GM12878 (cell line): ENCODE results near the gene JAG1. TPM values are rescaled to one million over a fixed set of nuclear protein-coding genes. Genes with fewer than 3 reads are reported as not detected.

Experiments used
- ATAC-seq: fragments of 200-7000 bp; cut with Tn5 transposase; 3 replicates; pipeline ENCODE4 v1.9.1; 2020; ENCODE audit warnings: mild to moderate bottlenecking, moderate library complexity
- BruUV-seq: library from RNA; stranded (reverse); fragments of 400-500 nt; replicated peaks from 2 replicates; lab custom pipeline; 2021; lab: Mats Ljungman, UMichigan
- CTCF ChIA-PET: fragments of 300-600 bp; sonication (Branson Sonifier 250); formaldehyde crosslinking; extraction: SDS; loops from one replicate; lab custom pipeline; 2021; ENCODE audit warnings: inconsistent platforms; lab: Yijun Ruan, JAX
- POLR2A ChIA-PET: fragments of 350-600 bp; formaldehyde crosslinking; extraction: SDS; loops from one replicate; lab custom pipeline; 2021; ENCODE audit warnings: inconsistent platforms; lab: Charles Lee
- RAD21 ChIA-PET: fragments of 300-600 bp; sonication (Branson Sonifier 250); formaldehyde crosslinking; loops from one replicate; lab custom pipeline; 2023; ENCODE audit warnings: antibody characterized with exemption; ENCODE audit not compliant: unreplicated experiment; lab: Charles Lee
- SMC1A ChIA-PET: fragments of 300-600 bp; sonication (Branson Sonifier 250); formaldehyde crosslinking; loops from one replicate; lab custom pipeline; 2023; ENCODE audit not compliant: unreplicated experiment, uncharacterized antibody; lab: Charles Lee
- DNase-seq: peaks from one replicate; pipeline ENCODE4 v3.0.0-alpha.2; 2011; ENCODE audit warnings: low read depth, low spot score
- FAIRE-seq: peaks from 3 replicates; lab custom pipeline; 2011; peaks lifted over from hg19 to GRCh38; lab: Jason Lieb, UNC
- H2AFZ ChIP-seq: 2 replicates; pipeline ENCODE4 v1.6.0; 2011; ENCODE audit warnings: low read depth, low read length, control low read depth; ENCODE audit not compliant: control insufficient read depth
- H3K27ac ChIP-seq: 2 replicates; pipeline ENCODE4 v1.5.1; 2011; ENCODE audit warnings: control low read depth; ENCODE audit not compliant: control insufficient read depth, insufficient read depth
- H3K27me3 ChIP-seq, 2 experiments: replicated peaks in 1 of 2; 2 replicates each; pipeline versions ENCODE4 v1.6.0 to v1.6.1; 2011; ENCODE audit warnings: low read length in 1 of 2; ENCODE audit not compliant: control insufficient read depth in 2 of 2, insufficient read depth in 2 of 2
- H3K36me3 ChIP-seq, 2 experiments: 2 replicates each; pipeline ENCODE4 v1.5.1; 2011; ENCODE audit warnings: low read length in 1 of 2; ENCODE audit not compliant: control insufficient read depth in 2 of 2, insufficient read depth in 2 of 2
- H3K4me1 ChIP-seq: 2 replicates; pipeline ENCODE4 v1.6.1; 2011; ENCODE audit warnings: mild to moderate bottlenecking, low read length, moderate library complexity, mixed read lengths; ENCODE audit not compliant: control insufficient read depth, insufficient read depth
- H3K4me2 ChIP-seq: 2 replicates; pipeline ENCODE4 v1.6.0; 2011; ENCODE audit warnings: control low read depth; ENCODE audit not compliant: control insufficient read depth, insufficient read depth
- H3K4me3 ChIP-seq: fragments of 200-600 bp; sonication (generic); 2 replicates; pipeline ENCODE4 v1.5.1; 2016
- H3K79me2 ChIP-seq: 2 replicates; pipeline ENCODE4 v1.6.0; 2011; ENCODE audit warnings: low read length; ENCODE audit not compliant: control insufficient read depth, insufficient read depth
- H3K9ac ChIP-seq: 2 replicates; pipeline ENCODE4 v1.8.0; 2011; ENCODE audit warnings: low read length, control low read depth, mixed read lengths; ENCODE audit not compliant: control insufficient read depth, insufficient read depth
- H3K9me3 ChIP-seq: replicated peaks from 3 replicates; pipeline ENCODE4 v1.5.1; 2011; ENCODE audit warnings: mild to moderate bottlenecking, low read length; ENCODE audit not compliant: control insufficient read depth, insufficient read depth
- H4K20me1 ChIP-seq: 2 replicates; pipeline ENCODE4 v1.6.0; 2011; ENCODE audit not compliant: control insufficient read depth, insufficient read depth
- CBX3 ChIP-seq: fragments of 200-600 bp; sonication (generic); IDR thresholded peaks from 2 replicates; pipeline ENCODE4 v1.6.1; 2016; ENCODE audit warnings: low read depth, borderline replicate concordance
- ESRRA ChIP-seq: IDR thresholded peaks from 2 replicates; pipeline ENCODE4 v1.6.1; 2012; ENCODE audit warnings: mild to moderate bottlenecking, low read length, improper control_type of control experiment
- HDAC6 ChIP-seq: fragments of 200-600 bp; sonication (generic); IDR thresholded peaks from one replicate; pipeline ENCODE4 v1.8.0; 2017; ENCODE audit warnings: antibody characterized with exemption; ENCODE audit not compliant: unreplicated experiment
- MYB ChIP-seq: fragments of 150-350 bp; IDR thresholded peaks from 2 replicates; pipeline ENCODE4 v1.6.1; 2014; ENCODE audit warnings: mild to moderate bottlenecking, low read depth, low read length, borderline replicate concordance
- PAX5 ChIP-seq: IDR thresholded peaks from 2 replicates; pipeline ENCODE4 v1.6.1; 2011; ENCODE audit warnings: low read depth, low read length, borderline replicate concordance
- RFX5 ChIP-seq: IDR thresholded peaks from 2 replicates; pipeline ENCODE4 v1.6.1; 2011; ENCODE audit warnings: low read depth, low read length, improper control_type of control experiment
- SMARCA5 ChIP-seq: fragments of 450-650 bp; IDR thresholded peaks from 2 replicates; pipeline ENCODE4 v1.6.1; 2017; ENCODE audit warnings: mild to moderate bottlenecking
- ZNF24 ChIP-seq: fragments of 450-650 bp; IDR thresholded peaks from 2 replicates; pipeline ENCODE4 v1.6.1; 2017; ENCODE audit warnings: antibody characterized with exemption, mild to moderate bottlenecking
- ZNF622 ChIP-seq: fragments of 450-650 bp; IDR thresholded peaks from 2 replicates; pipeline ENCODE4 v1.6.1; 2017; ENCODE audit warnings: mild to moderate bottlenecking, inconsistent platforms
- WGBS: methylation state at CpG from one replicate; pipeline ENCODE4 v1.1.6; 2016; ENCODE audit warnings: low lambda C conversion rate; ENCODE audit not compliant: insufficient replicate concordance, insufficient coverage; ENCODE audit errors: missing lambda C conversion rate; 5-methylcytosine and 5-hydroxymethylcytosine counted together
- in situ Hi-C: fragments of 300-500 bp; cut with MboI; formaldehyde crosslinking; loops from 9 replicates; pipeline ENCODE4 v1.14.3; 2018; ENCODE audit warnings: mixed read lengths
- intact Hi-C: fragments of 100-400 bp; cut with micrococcal nuclease; formaldehyde crosslinking; loops from one replicate; pipeline ENCODE4 v1.14.2; 2022; ENCODE audit not compliant: unreplicated experiment
- polyA plus RNA-seq, 11 experiments: library from polyadenylated mRNA; depleted of rRNA in 4 of 11; unstranded in 6 of 11; stranded (reverse) in 5 of 11; fragments of >200 nt; fragmentation: Nextera tagmentation in 4 of 11; fragmentation: Illumina TruSeq in 1 of 11; extraction: Ambion mirVana in 4 of 11; extraction: Trizol in 1 of 11; gene quantifications; 1 replicate in 1 of 11; 2 replicates in 10 of 11; pipeline versions ENCODE4 v1.2.1 to v1.2.3, GENCODE V29; 2011 to 2016; ENCODE audit warnings: inconsistent platforms in 2 of 11, missing spikeins in 2 of 11, low read depth in 1 of 11
- total RNA-seq, 4 experiments: library from RNA; depleted of rRNA in 3 of 4; stranded (reverse); fragments of >200 nt in 3 of 4; fragmentation: Illumina TruSeq in 1 of 4; extraction: Trizol in 1 of 4; gene quantifications; 2 replicates each; pipeline versions ENCODE4 v1.2.1 to v1.2.3, GENCODE V29; 2013 to 2021
- TF ChIP-seq, protein P1 (sequence below): fragments of 150-350 bp; IDR thresholded peaks from 2 replicates; pipeline ENCODE4 v1.6.1; 2014; ENCODE audit warnings: mild to moderate bottlenecking, low read depth, low read length

JAG1 gene
- total and polyA plus RNA-seq, 10 of the 15 experiments (the other 5 are each of a cell fraction or from before 2014, with no cell fraction given) = 0.66 to 6.9 (median 1.8) TPM

DNA sequence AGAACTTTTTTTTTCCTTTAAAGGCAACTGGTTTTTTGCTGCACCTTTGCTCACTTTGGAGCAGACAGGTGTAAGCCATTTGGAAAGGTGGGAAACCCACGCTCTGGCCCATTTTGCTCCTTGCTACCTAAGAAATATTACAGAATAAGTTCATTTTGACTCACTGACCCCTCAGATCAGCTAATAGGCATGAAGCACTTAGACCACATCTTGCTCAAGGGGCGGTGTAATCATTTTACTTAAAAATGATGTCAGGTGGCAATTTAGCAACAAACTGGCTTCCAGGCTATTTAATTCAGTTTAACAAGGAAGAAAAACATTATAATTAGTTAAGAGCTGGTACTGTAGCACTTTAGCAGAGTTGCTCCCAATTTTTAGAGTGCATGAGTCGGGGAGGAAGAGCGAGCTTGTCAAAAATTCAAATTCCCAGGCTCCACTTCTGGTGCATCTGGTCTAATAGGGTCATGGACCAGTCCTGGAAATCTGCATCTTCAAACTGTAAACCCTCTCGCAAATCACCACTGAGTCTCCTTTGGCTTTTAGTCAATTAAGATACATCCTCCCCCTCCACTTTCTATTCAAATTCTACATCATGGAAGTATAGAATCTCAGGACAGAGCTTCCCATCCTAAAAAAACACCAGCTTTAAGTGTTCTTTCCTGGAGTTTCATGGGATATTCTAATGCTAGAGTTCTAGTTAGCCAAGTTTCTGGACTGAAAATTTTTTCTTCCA is 38.2 kb downstream of the JAG1 start:
- TF ChIP-seq ZNF622 (no peak), HDAC6 (no peak), ZNF24 (no peak), MYB (no peak), ESRRA (no peak), CBX3 (no peak), PAX5 (no peak), RFX5 (no peak), SMARCA5 (no peak)
- TF ChIP-seq, protein P1, sequence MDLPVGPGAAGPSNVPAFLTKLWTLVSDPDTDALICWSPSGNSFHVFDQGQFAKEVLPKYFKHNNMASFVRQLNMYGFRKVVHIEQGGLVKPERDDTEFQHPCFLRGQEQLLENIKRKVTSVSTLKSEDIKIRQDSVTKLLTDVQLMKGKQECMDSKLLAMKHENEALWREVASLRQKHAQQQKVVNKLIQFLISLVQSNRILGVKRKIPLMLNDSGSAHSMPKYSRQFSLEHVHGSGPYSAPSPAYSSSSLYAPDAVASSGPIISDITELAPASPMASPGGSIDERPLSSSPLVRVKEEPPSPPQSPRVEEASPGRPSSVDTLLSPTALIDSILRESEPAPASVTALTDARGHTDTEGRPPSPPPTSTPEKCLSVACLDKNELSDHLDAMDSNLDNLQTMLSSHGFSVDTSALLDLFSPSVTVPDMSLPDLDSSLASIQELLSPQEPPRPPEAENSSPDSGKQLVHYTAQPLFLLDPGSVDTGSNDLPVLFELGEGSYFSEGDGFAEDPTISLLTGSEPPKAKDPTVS = no peak
- in situ Hi-C loops (no loop called here), intact Hi-C loops (no loop called here)
- FAIRE-seq (no peak), ATAC-seq (no peak), DNase-seq (no peak)
- Histone ChIP-seq H3K27me3 (no peaks in the 10 kb centered on the region), H3K9ac (no peak overlapping the region), H2AFZ (no peak overlapping the region), H4K20me1 (no peaks in the 10 kb centered on the region), H3K79me2 (no peaks in the 10 kb centered on the region), H3K36me3 (peaks cover 0 to 7% of the 10 kb centered on the region in 2 experiments; a peak in 1 of 4 replicates), H3K4me2 (no peak overlapping the region), H3K4me3 (no peak overlapping the region), H3K9me3 (no peaks in the 10 kb centered on the region), H3K4me1 (no peaks in the 10 kb centered on the region), H3K27ac (no peak overlapping the region)
- no TSS peak for BruUV-seq
- POLR2A ChIA-PET = no interaction called here
- 72% methylated on average over 5 of the region's 5 CpGs for WGBS
- RAD21 ChIA-PET = no interaction called here
- SMC1A ChIA-PET = no interaction called here
- CTCF ChIA-PET = interaction anchor here (0.5 to 1.5 kb wide), 3 partner anchors 10 to 126 kb away, joined by 3 read pairs; no protein-coding TSS in a partner anchor
